Neural progenitor cell (in vitro differentiated cells): ENCODE measurements around the gene EXOC3L2. TPM values are rescaled to one million over a fixed set of nuclear protein-coding genes. Genes with fewer than 3 reads are reported as not detected.

Source experiments
- DNase-seq: peaks from one replicate; pipeline ENCODE4 v3.0.0-alpha.2; 2016; ENCODE audit warnings: low spot score
- H2AFZ ChIP-seq: fragments of 200-600 bp; sonication (generic); replicated peaks from 2 replicates; pipeline ENCODE4 v1.6.1; 2016; ENCODE audit warnings: antibody characterized with exemption
- H3F3A ChIP-seq: fragments of 200-600 bp; sonication (generic); 2 replicates; pipeline ENCODE4 v1.6.1; 2016; ENCODE audit warnings: antibody characterized with exemption, low read depth
- H3K27ac ChIP-seq: fragments of 200-600 bp; sonication (generic); 2 replicates; pipeline ENCODE4 v1.5.1; 2016; ENCODE audit warnings: mild to moderate bottlenecking
- H3K27me3 ChIP-seq: fragments of 200-600 bp; sonication (generic); 2 replicates; pipeline ENCODE4 v1.6.1; 2016; ENCODE audit warnings: mild to moderate bottlenecking, moderate library complexity
- H3K36me3 ChIP-seq: fragments of 200-600 bp; sonication (generic); 2 replicates; pipeline ENCODE4 v1.5.1; 2016
- H3K4me1 ChIP-seq: fragments of 200-600 bp; sonication (generic); 2 replicates; pipeline ENCODE4 v1.6.1; 2016; ENCODE audit warnings: mixed run types
- H3K4me2 ChIP-seq: fragments of 200-600 bp; sonication (generic); 2 replicates; pipeline ENCODE4 v1.6.1; 2016
- H3K4me3 ChIP-seq: fragments of 200-600 bp; sonication (generic); 2 replicates; pipeline ENCODE4 v1.5.1; 2016
- H3K79me2 ChIP-seq: fragments of 200-600 bp; sonication (generic); 2 replicates; pipeline ENCODE4 v1.6.1; 2016; ENCODE audit warnings: low read depth
- H3K9ac ChIP-seq: fragments of 200-600 bp; sonication (generic); 2 replicates; pipeline ENCODE4 v1.6.1; 2016
- H3K9me3 ChIP-seq: fragments of 200-600 bp; sonication (generic); 2 replicates; pipeline ENCODE4 v1.5.1; 2016; ENCODE audit warnings: low read depth
- H4K20me1 ChIP-seq: fragments of 200-600 bp; sonication (generic); 2 replicates; pipeline ENCODE4 v1.6.1; 2016; ENCODE audit warnings: low read depth
- H3K27ac Mint-ChIP-seq: 3 replicates; pipeline ENCODE4 v1.8.0; 2021; ENCODE audit warnings: mixed read lengths
- H3K27me3 Mint-ChIP-seq: 2 replicates; pipeline ENCODE4 v1.8.0; 2022; ENCODE audit warnings: low read depth, mild to moderate bottlenecking, inconsistent platforms, moderate library complexity, mixed read lengths; ENCODE audit not compliant: insufficient read depth
- H3K36me3 Mint-ChIP-seq: 3 replicates; pipeline ENCODE4 v1.8.0; 2021; ENCODE audit warnings: mixed read lengths
- H3K4me1 Mint-ChIP-seq: 3 replicates; pipeline ENCODE4 v1.8.0; 2021; ENCODE audit warnings: mixed read lengths
- H3K4me3 Mint-ChIP-seq: 3 replicates; pipeline ENCODE4 v1.8.0; 2021; ENCODE audit warnings: mild to moderate bottlenecking, moderate library complexity, mixed read lengths
- H3K9me3 Mint-ChIP-seq: 3 replicates; pipeline ENCODE4 v1.8.0; 2020; ENCODE audit warnings: mixed read lengths
- EZH2 ChIP-seq: fragments of 200-600 bp; sonication (generic); IDR thresholded peaks from 2 replicates; pipeline ENCODE4 v1.6.1; 2017; ENCODE audit warnings: antibody characterized with exemption, mild to moderate bottlenecking, moderate library complexity
- EZH2phosphoT487 ChIP-seq: fragments of 200-600 bp; sonication (generic); IDR thresholded peaks from 2 replicates; pipeline ENCODE4 v1.6.1; 2017; ENCODE audit warnings: antibody characterized with exemption
- total RNA-seq: library from RNA; depleted of rRNA; stranded (reverse); fragments of >200 nt; gene quantifications from 2 replicates; pipeline ENCODE4 v1.2.3, GENCODE V29; 2015; ENCODE audit warnings: low replicate concordance
- TF ChIP-seq, protein P1 (sequence below): fragments of 200-600 bp; sonication (generic); IDR thresholded peaks from 2 replicates; pipeline ENCODE4 v1.5.1; 2017; ENCODE audit warnings: antibody characterized with exemption, mild to moderate bottlenecking

EXOC3L2 gene
- total RNA-seq, 1 donor from 2014 or later, result not detected

DNA sequence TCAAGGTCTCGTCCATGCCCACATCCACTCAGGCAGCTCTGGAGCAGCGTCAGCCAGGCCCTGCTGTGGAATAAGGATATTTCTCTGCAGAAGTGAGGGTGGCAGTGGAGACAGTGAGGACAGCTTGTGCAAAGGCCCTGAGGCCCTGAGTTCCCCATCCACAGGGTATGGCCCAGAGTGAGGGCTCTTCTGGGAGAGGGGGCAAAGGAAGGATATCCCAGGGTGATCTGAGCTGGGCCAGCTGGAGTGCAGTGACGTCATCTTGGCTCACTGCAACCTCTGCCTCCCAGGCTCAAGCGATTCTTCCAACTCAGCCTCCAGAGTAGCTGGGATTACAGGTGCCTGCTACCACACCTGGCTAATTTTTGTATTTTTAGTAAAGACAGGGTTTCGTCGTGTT lies 17.4 kb upstream of the EXOC3L2 start:
- H2AFZ ChIP-seq, result no peak overlapping the region
- Mint-ChIP-seq H3K36me3 (peaks cover 5% of the 10 kb centered on the region), H3K9me3 (no peaks in the 10 kb centered on the region), H3K27me3 (peaks cover 2% of the 10 kb centered on the region), H3K27ac (no peak overlapping the region), H3K4me3 (no peak overlapping the region), H3K4me1 (peaks cover 3% of the 10 kb centered on the region)
- TF ChIP-seq EZH2 (no peak), EZH2phosphoT487 (no peak)
- TF ChIP-seq, protein P1, sequence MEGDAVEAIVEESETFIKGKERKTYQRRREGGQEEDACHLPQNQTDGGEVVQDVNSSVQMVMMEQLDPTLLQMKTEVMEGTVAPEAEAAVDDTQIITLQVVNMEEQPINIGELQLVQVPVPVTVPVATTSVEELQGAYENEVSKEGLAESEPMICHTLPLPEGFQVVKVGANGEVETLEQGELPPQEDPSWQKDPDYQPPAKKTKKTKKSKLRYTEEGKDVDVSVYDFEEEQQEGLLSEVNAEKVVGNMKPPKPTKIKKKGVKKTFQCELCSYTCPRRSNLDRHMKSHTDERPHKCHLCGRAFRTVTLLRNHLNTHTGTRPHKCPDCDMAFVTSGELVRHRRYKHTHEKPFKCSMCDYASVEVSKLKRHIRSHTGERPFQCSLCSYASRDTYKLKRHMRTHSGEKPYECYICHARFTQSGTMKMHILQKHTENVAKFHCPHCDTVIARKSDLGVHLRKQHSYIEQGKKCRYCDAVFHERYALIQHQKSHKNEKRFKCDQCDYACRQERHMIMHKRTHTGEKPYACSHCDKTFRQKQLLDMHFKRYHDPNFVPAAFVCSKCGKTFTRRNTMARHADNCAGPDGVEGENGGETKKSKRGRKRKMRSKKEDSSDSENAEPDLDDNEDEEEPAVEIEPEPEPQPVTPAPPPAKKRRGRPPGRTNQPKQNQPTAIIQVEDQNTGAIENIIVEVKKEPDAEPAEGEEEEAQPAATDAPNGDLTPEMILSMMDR, result no peak
- DNase-seq, result no peak
- H3K4me3 ChIP-seq, result no peak overlapping the region
- no peaks in the 10 kb centered on the region for H3K27me3 ChIP-seq
- no peak overlapping the region for H3K27ac ChIP-seq
- no peak overlapping the region for H3K4me2 ChIP-seq
- H3K79me2 ChIP-seq, result no peaks in the 10 kb centered on the region
- H3K4me1 ChIP-seq, result no peaks in the 10 kb centered on the region
- no peaks in the 10 kb centered on the region for H3F3A ChIP-seq
- H3K9me3 ChIP-seq, result no peaks in the 10 kb centered on the region
- H4K20me1 ChIP-seq, result peaks cover 42% of the 10 kb centered on the region
- no peak overlapping the region for H3K9ac ChIP-seq
- H3K36me3 ChIP-seq, result no peaks in the 10 kb centered on the region

DNA sequence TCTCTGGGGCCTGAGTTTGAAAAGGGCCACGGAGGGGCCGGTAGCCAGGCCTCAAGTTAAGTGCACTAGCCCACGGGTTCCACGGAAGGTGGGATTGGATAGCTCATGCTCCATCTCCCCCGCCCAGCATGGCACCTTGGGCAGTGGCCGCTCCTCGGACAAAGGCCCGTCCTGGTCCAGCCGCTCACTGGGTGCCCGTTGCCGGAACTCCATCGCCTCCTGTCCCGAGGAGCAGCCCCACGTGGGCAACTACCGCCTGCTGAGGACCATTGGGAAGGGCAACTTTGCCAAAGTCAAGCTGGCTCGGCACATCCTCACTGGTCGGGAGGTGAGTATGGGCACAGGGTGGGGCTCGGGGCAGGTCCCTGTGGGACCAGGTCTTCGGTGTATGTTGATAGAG lies 13.7 kb upstream of the EXOC3L2 start:
- Histone ChIP-seq H3K79me2 (peaks cover 36% of the 10 kb centered on the region), H3K4me2 (no peak overlapping the region), H3K4me3 (no peak overlapping the region), H3K27ac (no peak overlapping the region), H3K36me3 (no peaks in the 10 kb centered on the region), H3K27me3 (no peaks in the 10 kb centered on the region), H2AFZ (no peak overlapping the region), H3K9me3 (no peaks in the 10 kb centered on the region), H3F3A (no peaks in the 10 kb centered on the region), H3K4me1 (no peaks in the 10 kb centered on the region), H3K9ac (no peak overlapping the region), H4K20me1 (peaks cover 76% of the 10 kb centered on the region)
- no peak overlapping the region for H3K4me3 Mint-ChIP-seq
- H3K27me3 Mint-ChIP-seq, result no peaks in the 10 kb centered on the region
- no peak for DNase-seq
- no peaks in the 10 kb centered on the region for H3K4me1 Mint-ChIP-seq
- no peak overlapping the region for H3K27ac Mint-ChIP-seq
- H3K36me3 Mint-ChIP-seq, result no peaks in the 10 kb centered on the region
- TF ChIP-seq EZH2 (no peak), EZH2phosphoT487 (no peak)
- TF ChIP-seq, protein P1, result no peak
- no peaks in the 10 kb centered on the region for H3K9me3 Mint-ChIP-seq

DNA sequence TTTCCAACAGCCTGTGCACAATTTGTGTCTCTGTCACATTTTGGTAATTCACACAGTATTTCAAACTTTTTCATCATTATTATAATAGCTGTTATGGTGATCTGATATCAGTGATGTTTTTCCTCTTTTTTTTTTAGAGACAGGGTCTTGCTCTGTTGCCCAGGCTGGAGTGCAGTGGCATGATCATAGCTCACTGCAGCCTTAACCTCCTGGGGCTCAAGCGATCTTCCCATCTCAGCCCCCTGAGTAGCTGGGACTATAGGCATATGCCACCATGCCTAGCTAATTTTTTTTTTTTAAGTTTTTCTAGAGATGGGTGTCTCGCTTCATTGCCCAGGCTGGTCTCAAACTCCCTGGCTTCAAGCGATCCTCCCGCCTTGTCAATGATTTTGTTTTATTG lies 11.6 kb upstream of the EXOC3L2 start:
- Mint-ChIP-seq H3K4me1 (peaks cover 16% of the 10 kb centered on the region), H3K27me3 (no peaks in the 10 kb centered on the region), H3K36me3 (no peaks in the 10 kb centered on the region), H3K9me3 (no peaks in the 10 kb centered on the region), H3K4me3 (no peak overlapping the region), H3K27ac (no peak overlapping the region)
- Histone ChIP-seq H3K9ac (no peak overlapping the region), H4K20me1 (peaks cover 84% of the 10 kb centered on the region), H3K4me3 (no peak overlapping the region), H2AFZ (no peak overlapping the region), H3K79me2 (peaks cover 56% of the 10 kb centered on the region), H3K27ac (no peak overlapping the region), H3K27me3 (no peaks in the 10 kb centered on the region), H3K9me3 (no peaks in the 10 kb centered on the region), H3K4me2 (no peak overlapping the region), H3K4me1 (peaks cover 8% of the 10 kb centered on the region), H3F3A (peaks cover 5% of the 10 kb centered on the region), H3K36me3 (no peaks in the 10 kb centered on the region)
- TF ChIP-seq, protein P1, result no peak
- TF ChIP-seq EZH2phosphoT487, result no peak
- no peak for TF ChIP-seq EZH2
- DNase-seq, result no peak
